ENCODE measurements around the gene ITPR1.

ITPR1 gene

DNA sequence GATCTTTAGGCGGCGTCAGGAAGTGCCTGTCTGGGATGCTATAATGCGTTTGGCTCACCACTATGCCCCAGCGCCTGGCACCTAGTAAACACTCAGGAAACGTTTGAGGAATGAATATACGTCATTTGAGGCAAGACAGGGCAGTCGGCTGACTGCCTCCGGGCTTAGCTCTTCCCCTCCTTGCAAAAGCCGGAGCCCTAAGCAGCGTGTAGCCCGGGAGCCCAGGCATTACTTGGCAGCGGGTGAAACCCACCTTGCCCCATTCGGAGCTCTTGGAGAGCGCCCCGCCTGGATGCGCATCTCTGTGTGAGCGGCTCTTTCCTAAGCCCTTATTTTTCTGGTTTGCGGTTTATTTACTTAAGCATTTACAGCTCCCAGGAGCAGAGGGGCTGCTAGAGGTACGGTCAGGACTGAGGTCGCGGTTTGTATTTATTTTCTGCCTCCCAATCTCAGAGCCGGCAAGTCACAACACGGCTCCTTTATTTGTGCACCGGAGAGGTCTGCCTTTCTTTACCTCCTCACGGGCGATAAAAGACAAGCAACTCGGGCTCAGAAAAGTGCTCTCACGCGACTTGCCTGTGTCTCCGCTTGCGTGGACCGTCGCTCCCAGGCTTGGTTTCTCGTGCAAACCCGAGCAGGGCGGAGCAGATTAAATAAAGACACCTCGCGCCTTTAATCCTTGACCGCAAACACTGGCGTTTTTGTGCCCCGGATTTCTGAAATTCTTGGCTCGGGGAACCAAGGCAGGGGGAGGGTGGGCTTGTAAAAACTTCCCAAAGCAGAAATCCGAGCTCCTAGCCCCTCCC lies 737 bp upstream of the ITPR1 start:
- Histone ChIP-seq H3K4me1 (ENCODE audit: insufficient read depth, insufficient read length) (no peaks in the 10 kb centered on the region), H3K9ac (ENCODE audit: insufficient read length, low read depth) (peak overlapping the region; percentile 82), H3K4me3 (ENCODE audit: insufficient read length, low read depth) (peak overlapping the region; percentile 55), H3K27me3 (ENCODE audit: insufficient read depth, insufficient read length) (peaks cover 31% of the 10 kb centered on the region), H3K9me3 (ENCODE audit: insufficient read depth, low read length) (no peaks in the 10 kb centered on the region), H3K36me3 (ENCODE audit: insufficient read depth, insufficient read length, low read length) (no peaks in the 10 kb centered on the region)
- DNase-seq (ENCODE audit: low read depth, low spot score) = peak; percentile 35
- TF ChIP-seq YY1 (IDR thresholded peaks at IDR 0.05; ENCODE audit: insufficient read depth, insufficient read length) (no peak), SUZ12 (IDR thresholded peaks at IDR 0.05; ENCODE audit: extremely low read depth, insufficient read depth, insufficient read length) (no peak), ZNF274 (IDR thresholded peaks at IDR 0.05; ENCODE audit: low read depth, low read length) (no peak)

DNA sequence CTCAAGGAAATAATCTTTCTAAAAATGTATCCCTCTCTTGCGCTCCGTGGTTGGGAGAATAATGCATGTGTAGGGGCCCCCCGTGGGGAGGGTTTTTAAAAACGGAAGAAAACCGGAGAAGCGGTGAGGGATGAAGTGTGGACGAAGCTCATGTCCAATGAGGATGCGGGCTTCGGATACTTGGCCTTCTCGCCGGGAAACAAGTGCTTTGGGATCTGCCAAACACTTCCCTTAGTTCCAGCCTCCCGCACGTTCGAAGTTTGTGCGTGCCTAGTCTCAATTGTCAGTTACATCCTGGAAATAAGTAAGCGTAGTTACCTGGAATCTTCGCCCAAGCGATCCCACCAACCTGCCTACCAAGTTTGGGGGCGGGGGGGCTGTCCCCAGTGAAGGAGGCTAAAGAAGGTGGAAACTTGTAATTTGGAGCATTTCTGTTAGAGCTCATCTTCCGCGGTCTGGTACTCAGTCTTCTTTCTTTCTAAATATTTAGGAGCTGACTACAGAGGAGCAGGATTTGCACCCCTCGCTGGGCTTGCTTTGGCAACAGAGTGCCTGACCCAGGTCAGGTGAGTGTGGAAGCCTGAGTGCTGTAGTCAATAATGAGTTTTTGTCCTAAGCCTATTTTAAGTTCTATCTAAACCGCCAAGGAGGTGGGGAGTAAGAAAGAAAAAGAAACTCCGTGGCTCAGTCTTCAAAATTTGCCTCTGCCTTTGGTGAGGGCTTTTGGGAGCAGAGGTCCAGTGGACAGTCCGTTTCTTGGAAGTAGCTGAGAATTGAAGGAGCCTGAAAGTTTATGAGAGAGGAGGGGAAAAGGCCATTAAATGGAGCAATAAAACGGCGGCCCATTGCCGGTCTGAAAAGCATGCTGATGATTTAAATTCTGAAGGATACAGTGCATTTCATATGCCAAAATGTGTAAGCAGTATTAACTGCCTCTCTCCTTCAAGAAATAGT lies 1.1 kb downstream of the ITPR1 start:
- H3K9ac ChIP-seq (ENCODE audit: insufficient read length, low read depth) = peak overlapping the region; percentile 71
- no peak for DNase-seq (ENCODE audit: low read depth, low spot score)
- no peak for TF ChIP-seq YY1 (IDR thresholded peaks at IDR 0.05; ENCODE audit: insufficient read depth, insufficient read length)
- no peak for TF ChIP-seq ZNF274 (IDR thresholded peaks at IDR 0.05; ENCODE audit: low read depth, low read length)
- TF ChIP-seq SUZ12 (IDR thresholded peaks at IDR 0.05; ENCODE audit: extremely low read depth, insufficient read depth, insufficient read length) = no peak
- no peaks in the 10 kb centered on the region for H3K4me1 ChIP-seq (ENCODE audit: insufficient read depth, insufficient read length)
- H3K4me3 ChIP-seq (ENCODE audit: insufficient read length, low read depth) = peak overlapping the region; percentile 66
- no peaks in the 10 kb centered on the region for H3K9me3 ChIP-seq (ENCODE audit: insufficient read depth, low read length)
- H3K27me3 ChIP-seq (ENCODE audit: insufficient read depth, insufficient read length) = peaks cover 31% of the 10 kb centered on the region
- H3K36me3 ChIP-seq (ENCODE audit: insufficient read depth, insufficient read length, low read length) = no peaks in the 10 kb centered on the region

DNA sequence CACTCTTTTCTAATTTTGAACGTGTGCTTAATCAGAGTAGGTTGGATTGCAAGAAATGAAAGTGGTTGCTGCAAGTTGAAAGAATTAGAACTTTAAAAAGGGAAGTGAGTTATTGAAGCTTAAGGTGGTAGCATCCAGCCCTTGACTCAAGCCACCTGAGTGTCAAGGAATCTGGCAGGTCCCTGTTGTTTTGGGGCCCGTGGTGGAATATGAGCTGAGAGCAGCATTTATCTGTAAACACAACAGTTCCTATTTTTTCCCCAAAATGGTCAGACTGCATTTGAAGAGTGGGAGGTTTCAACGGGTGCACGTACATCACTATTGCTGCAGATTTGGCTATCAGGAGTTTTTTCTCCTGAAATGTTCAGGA lies 1.7 kb downstream of the ITPR1 start:
- no peak overlapping the region for H3K9ac ChIP-seq (ENCODE audit: insufficient read length, low read depth)
- H3K9me3 ChIP-seq (ENCODE audit: insufficient read depth, low read length) = no peaks in the 10 kb centered on the region
- peaks cover 2% of the 10 kb centered on the region for H3K36me3 ChIP-seq (ENCODE audit: insufficient read depth, insufficient read length, low read length)
- H3K27me3 ChIP-seq (ENCODE audit: insufficient read depth, insufficient read length) = peaks cover 31% of the 10 kb centered on the region
- H3K4me1 ChIP-seq (ENCODE audit: insufficient read depth, insufficient read length) = no peaks in the 10 kb centered on the region
- no peak for DNase-seq (ENCODE audit: low read depth, low spot score)
- TF ChIP-seq YY1 (IDR thresholded peaks at IDR 0.05; ENCODE audit: insufficient read depth, insufficient read length) = no peak
- TF ChIP-seq ZNF274 (IDR thresholded peaks at IDR 0.05; ENCODE audit: low read depth, low read length) = no peak
- no peak for TF ChIP-seq SUZ12 (IDR thresholded peaks at IDR 0.05; ENCODE audit: extremely low read depth, insufficient read depth, insufficient read length)
- H3K4me3 ChIP-seq (ENCODE audit: insufficient read length, low read depth) = no peak overlapping the region

DNA sequence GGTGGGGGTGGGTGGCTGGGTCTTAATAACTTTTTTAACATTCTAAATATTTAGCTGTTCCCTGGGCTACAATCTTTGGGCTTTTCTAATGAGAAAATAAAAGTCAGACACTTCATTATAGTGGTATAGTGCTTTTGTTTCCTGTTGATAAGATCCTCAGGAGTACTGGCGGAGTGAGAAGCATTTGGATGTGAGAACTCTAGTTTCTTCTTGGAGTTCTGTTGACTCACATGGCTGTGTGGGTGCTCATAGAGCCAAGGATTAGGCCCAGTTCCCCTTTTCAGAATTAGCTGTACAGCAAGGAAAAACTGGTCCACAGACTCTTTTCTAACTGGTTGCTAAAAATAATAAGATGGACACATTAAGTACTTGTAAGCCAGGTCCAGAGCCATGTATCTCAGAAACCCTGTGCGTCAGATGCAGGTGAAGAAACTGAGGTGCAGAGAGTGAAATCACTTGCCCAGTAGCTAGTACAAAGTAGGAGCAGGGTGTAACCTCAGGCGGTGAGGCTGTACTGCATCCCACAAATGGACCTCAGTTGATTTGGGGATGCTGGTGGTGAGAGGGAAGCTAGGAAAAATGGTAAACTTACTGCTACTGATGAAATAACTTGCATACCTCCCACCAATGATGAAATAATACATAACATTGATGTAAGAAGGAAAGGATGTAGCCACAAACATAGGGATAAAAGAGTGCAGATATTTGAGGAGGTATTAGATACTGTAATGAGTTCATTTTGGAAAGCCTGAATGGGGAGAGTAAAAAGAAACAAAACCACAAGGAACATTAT lies 2.3 kb downstream of the ITPR1 start:
- DNase-seq (ENCODE audit: low read depth, low spot score) = no peak
- no peak for TF ChIP-seq ZNF274 (IDR thresholded peaks at IDR 0.05; ENCODE audit: low read depth, low read length)
- TF ChIP-seq YY1 (IDR thresholded peaks at IDR 0.05; ENCODE audit: insufficient read depth, insufficient read length) = no peak
- H3K4me3 ChIP-seq (ENCODE audit: insufficient read length, low read depth) = no peak overlapping the region

DNA sequence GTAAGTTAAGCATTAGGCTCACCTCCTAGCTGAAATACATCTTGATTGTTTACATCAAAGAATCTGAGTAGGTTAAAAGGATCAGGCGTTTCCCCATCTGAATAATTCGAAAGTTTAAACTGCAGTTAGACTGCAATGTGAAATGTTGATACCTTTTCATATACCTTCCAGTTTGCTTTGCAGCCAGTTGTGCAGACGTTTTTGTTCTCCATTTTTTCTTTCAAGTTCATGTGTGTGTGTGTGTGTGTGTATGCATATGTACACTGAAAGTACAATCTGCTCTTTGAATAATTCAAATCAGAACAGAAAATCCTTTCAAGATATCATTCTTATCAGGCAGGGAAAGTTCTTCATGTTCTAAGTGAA lies 2.9 kb downstream of the ITPR1 start:
- TF ChIP-seq YY1 (IDR thresholded peaks at IDR 0.05; ENCODE audit: insufficient read depth, insufficient read length) (no peak), ZNF274 (IDR thresholded peaks at IDR 0.05; ENCODE audit: low read depth, low read length) (no peak), SUZ12 (IDR thresholded peaks at IDR 0.05; ENCODE audit: extremely low read depth, insufficient read depth, insufficient read length) (no peak)
- no peaks in the 10 kb centered on the region for H3K9me3 ChIP-seq (ENCODE audit: insufficient read depth, low read length)

More for the DNA sequence above, 2.3 kb downstream of the ITPR1 start:
- H3K9ac ChIP-seq (ENCODE audit: insufficient read length, low read depth) = no peak overlapping the region
- H3K9me3 ChIP-seq (ENCODE audit: insufficient read depth, low read length) = no peaks in the 10 kb centered on the region
- peaks cover 31% of the 10 kb centered on the region for H3K27me3 ChIP-seq (ENCODE audit: insufficient read depth, insufficient read length)
- H3K36me3 ChIP-seq (ENCODE audit: insufficient read depth, insufficient read length, low read length) = peaks cover 2% of the 10 kb centered on the region
- no peaks in the 10 kb centered on the region for H3K4me1 ChIP-seq (ENCODE audit: insufficient read depth, insufficient read length)

DNA sequence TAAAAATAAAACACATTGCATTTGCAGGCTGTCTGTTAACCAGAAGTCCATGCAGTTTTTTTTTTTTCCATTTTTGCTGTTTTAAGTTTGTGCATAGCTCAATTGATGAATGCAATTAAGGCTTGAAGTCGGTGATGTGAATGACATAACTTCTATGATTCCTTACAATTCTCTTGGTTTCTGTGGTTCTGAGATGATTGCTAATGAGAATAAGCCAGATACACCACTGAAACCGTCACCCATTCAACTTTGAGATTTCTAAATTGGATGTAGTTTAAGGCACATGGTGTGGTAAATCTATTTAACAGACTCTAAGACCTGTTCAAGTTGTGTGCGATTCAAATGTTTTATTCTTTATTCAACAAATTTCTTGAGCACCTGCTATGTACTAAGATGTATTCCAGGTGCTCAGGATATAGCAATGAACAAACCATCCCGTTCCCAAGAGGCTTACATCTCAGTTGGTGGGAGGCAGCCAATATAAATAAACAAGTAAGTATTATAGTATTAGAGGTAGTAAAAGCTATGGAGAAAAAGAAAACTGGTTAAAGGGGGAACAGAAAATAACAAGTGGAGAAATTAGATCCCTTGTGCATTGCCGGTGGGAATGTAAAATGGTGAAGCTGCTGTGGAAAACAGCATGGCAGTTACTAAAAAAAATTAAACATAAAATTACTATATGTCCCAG lies 4.0 kb downstream of the ITPR1 start:
- TF ChIP-seq ZNF274 (IDR thresholded peaks at IDR 0.05; ENCODE audit: low read depth, low read length) (no peak), SUZ12 (IDR thresholded peaks at IDR 0.05; ENCODE audit: extremely low read depth, insufficient read depth, insufficient read length) (no peak), YY1 (IDR thresholded peaks at IDR 0.05; ENCODE audit: insufficient read depth, insufficient read length) (no peak)
- no peaks in the 10 kb centered on the region for H3K9me3 ChIP-seq (ENCODE audit: insufficient read depth, low read length)
- no peaks in the 10 kb centered on the region for H3K4me1 ChIP-seq (ENCODE audit: insufficient read depth, insufficient read length)
- no peak overlapping the region for H3K4me3 ChIP-seq (ENCODE audit: insufficient read length, low read depth)
- H3K36me3 ChIP-seq (ENCODE audit: insufficient read depth, insufficient read length, low read length) = peaks cover 2% of the 10 kb centered on the region
- no peak overlapping the region for H3K9ac ChIP-seq (ENCODE audit: insufficient read length, low read depth)
- peaks cover 15% of the 10 kb centered on the region for H3K27me3 ChIP-seq (ENCODE audit: insufficient read depth, insufficient read length)
- DNase-seq (ENCODE audit: low read depth, low spot score) = no peak

More for the DNA sequence above, 2.9 kb downstream of the ITPR1 start:
- H3K4me3 ChIP-seq (ENCODE audit: insufficient read length, low read depth) = no peak overlapping the region
- no peak for DNase-seq (ENCODE audit: low read depth, low spot score)
- no peak overlapping the region for H3K9ac ChIP-seq (ENCODE audit: insufficient read length, low read depth)
- peaks cover 26% of the 10 kb centered on the region for H3K27me3 ChIP-seq (ENCODE audit: insufficient read depth, insufficient read length)
- peaks cover 2% of the 10 kb centered on the region for H3K36me3 ChIP-seq (ENCODE audit: insufficient read depth, insufficient read length, low read length)
- H3K4me1 ChIP-seq (ENCODE audit: insufficient read depth, insufficient read length) = no peaks in the 10 kb centered on the region
